Measurements from ENCODE around the gene FAR2. TPM values are rescaled to one million over a fixed set of nuclear protein-coding genes. Genes with fewer than 3 reads are reported as not detected.

The FAR2 gene
- total RNA-seq, 1 donor from 2014 or later: 6.9 TPM

DNA sequence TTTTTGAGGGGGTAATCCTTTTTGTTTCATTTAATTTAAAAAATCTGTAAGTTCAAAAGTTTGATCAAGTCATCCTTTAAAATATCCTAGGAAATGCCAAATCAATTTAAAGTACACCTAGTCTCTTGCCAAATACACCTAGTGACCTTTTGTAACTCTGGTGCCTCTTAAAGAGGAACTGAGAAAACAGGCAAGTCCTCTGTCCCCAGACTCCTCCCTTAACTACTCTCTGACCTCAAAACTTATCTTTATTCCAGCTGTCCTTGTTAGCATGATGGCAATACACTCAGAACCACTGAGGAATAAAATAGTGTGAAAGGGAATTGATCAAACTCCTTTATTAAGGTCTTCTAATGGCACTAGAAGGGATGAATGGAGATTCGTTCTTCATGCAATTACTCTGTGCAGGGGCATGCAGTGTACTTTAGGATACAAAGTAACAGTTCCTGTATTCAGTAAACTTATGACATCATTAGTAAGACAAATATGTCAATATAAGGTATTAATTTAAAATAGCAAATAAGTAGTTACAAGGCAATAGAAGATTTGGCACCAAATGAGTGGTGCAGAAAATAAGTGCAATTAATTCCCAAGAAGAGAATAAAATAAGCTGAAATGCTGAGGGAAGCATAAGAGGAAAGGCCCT is 3.3 kb downstream of the FAR2 start:
- Mint-ChIP-seq H3K27ac (ENCODE audit: unreplicated experiment) (no peak overlapping the region), H3K36me3 (ENCODE audit: unreplicated experiment) (no peaks in the 10 kb centered on the region), H3K9me3 (ENCODE audit: unreplicated experiment) (no peaks in the 10 kb centered on the region), H3K4me3 (ENCODE audit: unreplicated experiment) (no peak overlapping the region), H3K4me1 (ENCODE audit: low read depth, unreplicated experiment) (peaks cover 8% of the 10 kb centered on the region), H3K27me3 (ENCODE audit: unreplicated experiment) (peaks cover 4% of the 10 kb centered on the region)
- TF ChIP-seq, protein P1, sequence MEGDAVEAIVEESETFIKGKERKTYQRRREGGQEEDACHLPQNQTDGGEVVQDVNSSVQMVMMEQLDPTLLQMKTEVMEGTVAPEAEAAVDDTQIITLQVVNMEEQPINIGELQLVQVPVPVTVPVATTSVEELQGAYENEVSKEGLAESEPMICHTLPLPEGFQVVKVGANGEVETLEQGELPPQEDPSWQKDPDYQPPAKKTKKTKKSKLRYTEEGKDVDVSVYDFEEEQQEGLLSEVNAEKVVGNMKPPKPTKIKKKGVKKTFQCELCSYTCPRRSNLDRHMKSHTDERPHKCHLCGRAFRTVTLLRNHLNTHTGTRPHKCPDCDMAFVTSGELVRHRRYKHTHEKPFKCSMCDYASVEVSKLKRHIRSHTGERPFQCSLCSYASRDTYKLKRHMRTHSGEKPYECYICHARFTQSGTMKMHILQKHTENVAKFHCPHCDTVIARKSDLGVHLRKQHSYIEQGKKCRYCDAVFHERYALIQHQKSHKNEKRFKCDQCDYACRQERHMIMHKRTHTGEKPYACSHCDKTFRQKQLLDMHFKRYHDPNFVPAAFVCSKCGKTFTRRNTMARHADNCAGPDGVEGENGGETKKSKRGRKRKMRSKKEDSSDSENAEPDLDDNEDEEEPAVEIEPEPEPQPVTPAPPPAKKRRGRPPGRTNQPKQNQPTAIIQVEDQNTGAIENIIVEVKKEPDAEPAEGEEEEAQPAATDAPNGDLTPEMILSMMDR (IDR thresholded peaks at IDR 0.05; ENCODE audit: partially characterized antibody, unreplicated experiment): no peak
- DNase-seq: no peak

DNA sequence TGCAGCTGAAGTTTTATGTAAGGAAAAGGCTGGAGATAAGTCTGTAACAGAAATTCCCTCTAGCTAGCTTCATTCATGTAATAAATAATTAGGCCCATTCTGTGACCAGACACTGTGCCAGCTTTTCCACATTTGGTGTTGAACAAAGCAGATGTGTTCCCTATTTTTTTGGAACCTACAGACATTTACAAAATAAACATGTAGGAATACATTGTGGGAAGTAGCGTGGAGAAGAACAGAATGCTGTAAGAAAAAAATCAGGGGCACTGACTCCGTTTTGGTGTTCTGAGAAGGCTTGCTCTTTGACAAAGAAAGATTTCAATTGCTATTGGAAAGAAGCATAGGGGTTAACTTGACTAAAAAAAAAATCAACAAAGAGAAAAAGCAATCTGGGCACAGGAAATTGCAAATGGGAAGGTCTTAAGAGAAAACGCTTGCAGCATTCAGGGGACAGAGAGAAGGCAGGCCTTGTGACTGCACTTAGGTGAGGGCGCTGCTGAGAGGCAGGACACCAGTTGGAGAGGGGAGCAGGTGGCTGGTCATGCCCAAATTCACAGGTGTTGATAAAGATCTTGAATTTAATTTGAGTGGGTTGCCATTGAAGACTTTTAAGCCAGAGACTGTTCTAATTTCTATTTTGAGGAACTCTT is 4.0 kb downstream of the FAR2 start:
- H3K27ac Mint-ChIP-seq (ENCODE audit: unreplicated experiment): no peak overlapping the region
- H3K4me3 Mint-ChIP-seq (ENCODE audit: unreplicated experiment): no peak overlapping the region
- TF ChIP-seq, protein P1 (IDR thresholded peaks at IDR 0.05; ENCODE audit: partially characterized antibody, unreplicated experiment): no peak
- peaks cover 8% of the 10 kb centered on the region for H3K4me1 Mint-ChIP-seq (ENCODE audit: low read depth, unreplicated experiment)
- H3K36me3 Mint-ChIP-seq (ENCODE audit: unreplicated experiment): no peaks in the 10 kb centered on the region
- DNase-seq: no peak
- peaks cover 4% of the 10 kb centered on the region for H3K27me3 Mint-ChIP-seq (ENCODE audit: unreplicated experiment)
- no peaks in the 10 kb centered on the region for H3K9me3 Mint-ChIP-seq (ENCODE audit: unreplicated experiment)

DNA sequence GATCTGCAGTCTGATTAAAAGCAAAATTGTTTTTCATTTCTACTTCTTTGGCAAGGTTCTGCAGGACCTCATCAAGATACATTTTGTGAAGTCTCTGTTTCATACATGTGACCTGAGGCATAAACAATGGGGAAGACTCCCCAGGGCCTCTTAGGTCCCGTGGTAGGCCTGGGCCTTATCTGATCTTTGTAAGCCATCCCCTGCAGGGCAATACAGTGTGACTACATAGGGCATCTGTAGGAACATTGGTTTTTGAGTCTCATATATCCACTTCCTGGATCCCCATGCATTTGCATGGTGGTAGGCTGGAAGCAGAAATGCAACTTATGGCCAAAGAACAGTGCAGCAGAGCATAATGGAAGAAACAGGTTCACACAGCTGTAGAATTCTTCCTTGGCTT is 6.0 kb downstream of the FAR2 start:
- H3K9me3 Mint-ChIP-seq (ENCODE audit: unreplicated experiment): no peaks in the 10 kb centered on the region
- peaks cover 1% of the 10 kb centered on the region for H3K27me3 Mint-ChIP-seq (ENCODE audit: unreplicated experiment)
- H3K4me1 Mint-ChIP-seq (ENCODE audit: low read depth, unreplicated experiment): peaks cover 6% of the 10 kb centered on the region
- no peak overlapping the region for H3K27ac Mint-ChIP-seq (ENCODE audit: unreplicated experiment)
- no peak for DNase-seq
- no peak overlapping the region for H3K4me3 Mint-ChIP-seq (ENCODE audit: unreplicated experiment)
- H3K36me3 Mint-ChIP-seq (ENCODE audit: unreplicated experiment): no peaks in the 10 kb centered on the region
- TF ChIP-seq, protein P1 (IDR thresholded peaks at IDR 0.05; ENCODE audit: partially characterized antibody, unreplicated experiment): no peak

DNA sequence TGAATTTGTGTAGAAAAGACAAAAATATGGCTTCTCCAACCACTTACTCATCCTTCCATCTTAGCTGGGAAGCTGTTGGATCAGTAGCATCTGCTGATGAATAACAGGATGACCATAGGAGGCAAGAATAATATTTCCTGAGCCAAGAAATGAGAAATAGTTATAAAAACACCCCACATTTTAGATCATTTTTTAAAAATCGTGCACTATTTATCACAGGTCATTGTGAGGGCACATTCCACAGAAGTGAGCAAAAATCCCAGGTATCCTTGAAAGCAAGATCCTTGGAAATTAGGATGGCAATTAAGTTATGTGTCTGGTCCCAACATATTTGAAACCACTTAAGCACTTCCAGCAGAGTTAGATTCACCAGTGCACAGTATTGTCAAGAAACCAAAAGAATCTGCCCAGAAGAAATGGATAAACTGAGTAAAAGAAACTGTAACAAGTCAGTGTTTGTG is 8.4 kb downstream of the FAR2 start:
- TF ChIP-seq, protein P1 (IDR thresholded peaks at IDR 0.05; ENCODE audit: partially characterized antibody, unreplicated experiment): no peak

DNA sequence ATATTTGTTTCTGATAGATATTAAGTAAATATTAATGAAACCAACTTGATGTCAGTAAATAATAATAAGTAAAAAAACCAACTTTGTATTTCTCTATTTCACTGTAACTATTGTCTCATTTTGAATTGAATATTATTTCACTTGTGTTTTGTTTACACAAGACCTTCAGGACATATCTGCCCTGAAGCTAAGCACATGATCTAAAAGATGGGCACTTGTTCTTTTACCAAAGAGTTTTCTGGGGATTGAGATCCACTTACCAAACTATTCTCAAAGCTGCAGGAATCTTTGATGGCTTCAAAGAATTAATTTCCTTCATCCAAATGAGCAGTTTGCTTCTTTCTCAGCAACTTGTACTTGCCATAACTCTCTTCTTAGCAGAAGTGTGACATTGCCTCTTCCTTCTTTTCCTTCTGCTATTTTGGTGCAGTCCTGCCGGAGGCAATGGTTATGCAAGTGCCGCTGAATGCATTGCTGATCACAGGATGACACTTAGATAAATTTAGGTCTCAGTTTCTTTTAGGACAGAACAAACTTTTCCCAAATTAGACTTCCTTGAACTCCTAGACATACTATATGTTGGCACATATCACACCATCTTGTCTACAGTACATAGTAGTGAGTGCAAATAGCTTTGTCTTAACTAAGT is 9.2 kb downstream of the FAR2 start:
- H3K4me3 Mint-ChIP-seq (ENCODE audit: unreplicated experiment): no peak overlapping the region
- DNase-seq: no peak

More for the DNA sequence above, 8.4 kb downstream of the FAR2 start:
- Mint-ChIP-seq H3K4me1 (ENCODE audit: low read depth, unreplicated experiment) (peaks cover 6% of the 10 kb centered on the region), H3K4me3 (ENCODE audit: unreplicated experiment) (no peak overlapping the region), H3K36me3 (ENCODE audit: unreplicated experiment) (no peaks in the 10 kb centered on the region), H3K9me3 (ENCODE audit: unreplicated experiment) (no peaks in the 10 kb centered on the region), H3K27ac (ENCODE audit: unreplicated experiment) (no peak overlapping the region), H3K27me3 (ENCODE audit: unreplicated experiment) (peaks cover 1% of the 10 kb centered on the region)
- DNase-seq: no peak

More for the DNA sequence above, 9.2 kb downstream of the FAR2 start:
- Mint-ChIP-seq H3K27me3 (ENCODE audit: unreplicated experiment) (peaks cover 1% of the 10 kb centered on the region), H3K9me3 (ENCODE audit: unreplicated experiment) (no peaks in the 10 kb centered on the region), H3K36me3 (ENCODE audit: unreplicated experiment) (no peaks in the 10 kb centered on the region), H3K27ac (ENCODE audit: unreplicated experiment) (no peak overlapping the region), H3K4me1 (ENCODE audit: low read depth, unreplicated experiment) (peaks cover 4% of the 10 kb centered on the region)
- TF ChIP-seq, protein P1 (IDR thresholded peaks at IDR 0.05; ENCODE audit: partially characterized antibody, unreplicated experiment): no peak
